GM12878 (cell line): Measurements from ENCODE around the gene HABP2. TPM values are rescaled to one million over a fixed set of nuclear protein-coding genes. Genes with fewer than 3 reads are reported as not detected.

Source experiments
- ATAC-seq: fragments of 200-7000 bp; cut with Tn5 transposase; 3 replicates; pipeline ENCODE4 v1.9.1; 2020; ENCODE audit warnings: mild to moderate bottlenecking, moderate library complexity
- BruUV-seq: library from RNA; stranded (reverse); fragments of 400-500 nt; replicated peaks from 2 replicates; lab custom pipeline; 2021; lab: Mats Ljungman, UMichigan
- CTCF ChIA-PET: fragments of 300-600 bp; sonication (Branson Sonifier 250); formaldehyde crosslinking; extraction: SDS; loops from one replicate; lab custom pipeline; 2021; ENCODE audit warnings: inconsistent platforms; lab: Yijun Ruan, JAX
- POLR2A ChIA-PET: fragments of 350-600 bp; formaldehyde crosslinking; extraction: SDS; loops from one replicate; lab custom pipeline; 2021; ENCODE audit warnings: inconsistent platforms; lab: Charles Lee
- RAD21 ChIA-PET: fragments of 300-600 bp; sonication (Branson Sonifier 250); formaldehyde crosslinking; loops from one replicate; lab custom pipeline; 2023; ENCODE audit warnings: antibody characterized with exemption; ENCODE audit not compliant: unreplicated experiment; lab: Charles Lee
- SMC1A ChIA-PET: fragments of 300-600 bp; sonication (Branson Sonifier 250); formaldehyde crosslinking; loops from one replicate; lab custom pipeline; 2023; ENCODE audit not compliant: unreplicated experiment, uncharacterized antibody; lab: Charles Lee
- DNase-seq: peaks from one replicate; pipeline ENCODE4 v3.0.0-alpha.2; 2011; ENCODE audit warnings: low read depth, low spot score
- FAIRE-seq: peaks from 3 replicates; lab custom pipeline; 2011; peaks lifted over from hg19 to GRCh38; lab: Jason Lieb, UNC
- H2AFZ ChIP-seq: 2 replicates; pipeline ENCODE4 v1.6.0; 2011; ENCODE audit warnings: low read depth, low read length, control low read depth; ENCODE audit not compliant: control insufficient read depth
- H3K27ac ChIP-seq: 2 replicates; pipeline ENCODE4 v1.5.1; 2011; ENCODE audit warnings: control low read depth; ENCODE audit not compliant: control insufficient read depth, insufficient read depth
- H3K27me3 ChIP-seq, 2 experiments: replicated peaks in 1 of 2; 2 replicates each; pipeline versions ENCODE4 v1.6.0 to v1.6.1; 2011; ENCODE audit warnings: low read length in 1 of 2; ENCODE audit not compliant: control insufficient read depth in 2 of 2, insufficient read depth in 2 of 2
- H3K36me3 ChIP-seq, 2 experiments: 2 replicates each; pipeline ENCODE4 v1.5.1; 2011; ENCODE audit warnings: low read length in 1 of 2; ENCODE audit not compliant: control insufficient read depth in 2 of 2, insufficient read depth in 2 of 2
- H3K4me1 ChIP-seq: 2 replicates; pipeline ENCODE4 v1.6.1; 2011; ENCODE audit warnings: mild to moderate bottlenecking, low read length, moderate library complexity, mixed read lengths; ENCODE audit not compliant: control insufficient read depth, insufficient read depth
- H3K4me2 ChIP-seq: 2 replicates; pipeline ENCODE4 v1.6.0; 2011; ENCODE audit warnings: control low read depth; ENCODE audit not compliant: control insufficient read depth, insufficient read depth
- H3K4me3 ChIP-seq: fragments of 200-600 bp; sonication (generic); 2 replicates; pipeline ENCODE4 v1.5.1; 2016
- H3K79me2 ChIP-seq: 2 replicates; pipeline ENCODE4 v1.6.0; 2011; ENCODE audit warnings: low read length; ENCODE audit not compliant: control insufficient read depth, insufficient read depth
- H3K9ac ChIP-seq: 2 replicates; pipeline ENCODE4 v1.8.0; 2011; ENCODE audit warnings: low read length, control low read depth, mixed read lengths; ENCODE audit not compliant: control insufficient read depth, insufficient read depth
- H3K9me3 ChIP-seq: replicated peaks from 3 replicates; pipeline ENCODE4 v1.5.1; 2011; ENCODE audit warnings: mild to moderate bottlenecking, low read length; ENCODE audit not compliant: control insufficient read depth, insufficient read depth
- H4K20me1 ChIP-seq: 2 replicates; pipeline ENCODE4 v1.6.0; 2011; ENCODE audit not compliant: control insufficient read depth, insufficient read depth
- HDAC6 ChIP-seq: fragments of 200-600 bp; sonication (generic); IDR thresholded peaks from one replicate; pipeline ENCODE4 v1.8.0; 2017; ENCODE audit warnings: antibody characterized with exemption; ENCODE audit not compliant: unreplicated experiment
- KLF5 ChIP-seq: fragments of 450-650 bp; IDR thresholded peaks from 2 replicates; pipeline ENCODE4 v1.6.1; 2014; ENCODE audit warnings: mild to moderate bottlenecking; ENCODE audit not compliant: partially characterized antibody
- NBN ChIP-seq: fragments of 450-650 bp; IDR thresholded peaks from 2 replicates; pipeline ENCODE4 v1.6.1; 2016
- NFXL1 ChIP-seq: fragments of 450-650 bp; IDR thresholded peaks from 2 replicates; pipeline ENCODE4 v1.6.1; 2017; ENCODE audit warnings: antibody characterized with exemption, mild to moderate bottlenecking, borderline replicate concordance
- RELA ChIP-seq: fragments of 450-650 bp; IDR thresholded peaks from 2 replicates; pipeline ENCODE4 v1.8.0; 2014; ENCODE audit warnings: borderline replicate concordance; ENCODE audit not compliant: partially characterized antibody
- SIN3A ChIP-seq: IDR thresholded peaks from 2 replicates; pipeline ENCODE4 v1.6.1; 2012; ENCODE audit warnings: low read depth, low read length, improper control_type of control experiment
- WGBS: methylation state at CpG from one replicate; pipeline ENCODE4 v1.1.6; 2016; ENCODE audit warnings: low lambda C conversion rate; ENCODE audit not compliant: insufficient replicate concordance, insufficient coverage; ENCODE audit errors: missing lambda C conversion rate; 5-methylcytosine and 5-hydroxymethylcytosine counted together
- in situ Hi-C: fragments of 300-500 bp; cut with MboI; formaldehyde crosslinking; loops from 9 replicates; pipeline ENCODE4 v1.14.3; 2018; ENCODE audit warnings: mixed read lengths
- intact Hi-C: fragments of 100-400 bp; cut with micrococcal nuclease; formaldehyde crosslinking; loops from one replicate; pipeline ENCODE4 v1.14.2; 2022; ENCODE audit not compliant: unreplicated experiment
- polyA plus RNA-seq, 11 experiments: library from polyadenylated mRNA; depleted of rRNA in 4 of 11; unstranded in 6 of 11; stranded (reverse) in 5 of 11; fragments of >200 nt; fragmentation: Nextera tagmentation in 4 of 11; fragmentation: Illumina TruSeq in 1 of 11; extraction: Ambion mirVana in 4 of 11; extraction: Trizol in 1 of 11; gene quantifications; 1 replicate in 1 of 11; 2 replicates in 10 of 11; pipeline versions ENCODE4 v1.2.1 to v1.2.3, GENCODE V29; 2011 to 2016; ENCODE audit warnings: inconsistent platforms in 2 of 11, missing spikeins in 2 of 11, low read depth in 1 of 11
- total RNA-seq, 4 experiments: library from RNA; depleted of rRNA in 3 of 4; stranded (reverse); fragments of >200 nt in 3 of 4; fragmentation: Illumina TruSeq in 1 of 4; extraction: Trizol in 1 of 4; gene quantifications; 2 replicates each; pipeline versions ENCODE4 v1.2.1 to v1.2.3, GENCODE V29; 2013 to 2021
- TF ChIP-seq, protein P1 (sequence below): fragments of 450-650 bp; IDR thresholded peaks from 2 replicates; pipeline ENCODE4 v1.6.1; 2014; ENCODE audit warnings: mild to moderate bottlenecking
- TF ChIP-seq, protein P2 (sequence below): IDR thresholded peaks from 2 replicates; pipeline ENCODE4 v1.6.1; 2012; ENCODE audit warnings: improper control_type of control experiment, low read depth, low read length; ENCODE audit not compliant: insufficient replicate concordance
- TF ChIP-seq, protein P3 (sequence below): IDR thresholded peaks from 2 replicates; pipeline ENCODE4 v1.6.1; 2011; ENCODE audit warnings: low read depth, low read length, improper control_type of control experiment, borderline replicate concordance

The HABP2 gene
- total and polyA plus RNA-seq, 10 of the 15 experiments (the other 5 are each of a cell fraction or from before 2014, with no cell fraction given): 0.13 TPM; not detected in 9

DNA sequence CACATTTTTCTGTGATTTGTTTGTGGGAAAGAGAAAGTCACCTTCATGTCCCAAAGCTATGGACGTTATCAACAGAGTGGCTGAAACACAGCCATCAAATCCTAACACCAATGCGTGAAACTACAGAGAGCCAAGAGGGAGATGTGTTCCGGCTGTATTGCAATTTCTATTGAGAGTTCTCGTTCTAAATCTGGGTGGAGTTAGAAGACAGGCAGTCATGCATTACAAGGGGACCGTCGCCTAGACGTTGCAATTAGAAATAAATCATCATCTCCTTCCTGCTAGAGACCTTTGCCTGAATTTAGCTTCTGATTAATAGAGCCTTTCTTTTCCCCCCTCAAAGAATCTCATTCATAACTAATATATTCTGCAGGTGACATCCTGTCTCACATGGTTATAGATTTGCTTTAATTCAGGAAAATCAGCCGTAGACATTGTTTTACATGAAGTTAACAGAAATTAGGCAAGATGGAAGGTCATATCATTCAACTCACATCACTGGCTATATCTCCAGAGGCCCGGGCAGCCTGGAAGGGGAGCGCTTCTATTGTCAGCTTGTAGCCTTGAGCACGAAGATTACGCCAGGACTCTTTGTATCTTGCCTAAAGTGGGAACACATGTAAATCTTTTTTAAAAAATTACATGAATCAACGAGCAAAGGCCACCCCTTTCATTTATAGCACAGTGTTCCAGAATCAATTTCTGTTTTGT is 52.6 kb downstream of the HABP2 start:
- DNase-seq (no peak), ATAC-seq (no peak), FAIRE-seq (no peak)
- no TSS peak for BruUV-seq
- H3K27ac ChIP-seq: no peak overlapping the region
- CTCF ChIA-PET: no interaction called here
- H3K79me2 ChIP-seq: no peaks in the 10 kb centered on the region
- POLR2A ChIA-PET: no interaction called here
- intact Hi-C loops (no loop called here), in situ Hi-C loops (no loop called here)
- 33% methylated on average over 13 of the region's 13 CpGs for WGBS
- H3K4me2 ChIP-seq: no peak overlapping the region
- no peak overlapping the region for H3K9ac ChIP-seq
- H3K36me3 ChIP-seq: no peaks in the 10 kb centered on the region
- RAD21 ChIA-PET: no interaction called here
- no peak overlapping the region for H3K4me3 ChIP-seq
- TF ChIP-seq NFXL1 (no peak), SIN3A (no peak), RELA (no peak), NBN (no peak), HDAC6 (no peak), KLF5 (no peak)
- TF ChIP-seq, protein P1, sequence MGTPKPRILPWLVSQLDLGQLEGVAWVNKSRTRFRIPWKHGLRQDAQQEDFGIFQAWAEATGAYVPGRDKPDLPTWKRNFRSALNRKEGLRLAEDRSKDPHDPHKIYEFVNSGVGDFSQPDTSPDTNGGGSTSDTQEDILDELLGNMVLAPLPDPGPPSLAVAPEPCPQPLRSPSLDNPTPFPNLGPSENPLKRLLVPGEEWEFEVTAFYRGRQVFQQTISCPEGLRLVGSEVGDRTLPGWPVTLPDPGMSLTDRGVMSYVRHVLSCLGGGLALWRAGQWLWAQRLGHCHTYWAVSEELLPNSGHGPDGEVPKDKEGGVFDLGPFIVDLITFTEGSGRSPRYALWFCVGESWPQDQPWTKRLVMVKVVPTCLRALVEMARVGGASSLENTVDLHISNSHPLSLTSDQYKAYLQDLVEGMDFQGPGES: no peak
- TF ChIP-seq, protein P2, sequence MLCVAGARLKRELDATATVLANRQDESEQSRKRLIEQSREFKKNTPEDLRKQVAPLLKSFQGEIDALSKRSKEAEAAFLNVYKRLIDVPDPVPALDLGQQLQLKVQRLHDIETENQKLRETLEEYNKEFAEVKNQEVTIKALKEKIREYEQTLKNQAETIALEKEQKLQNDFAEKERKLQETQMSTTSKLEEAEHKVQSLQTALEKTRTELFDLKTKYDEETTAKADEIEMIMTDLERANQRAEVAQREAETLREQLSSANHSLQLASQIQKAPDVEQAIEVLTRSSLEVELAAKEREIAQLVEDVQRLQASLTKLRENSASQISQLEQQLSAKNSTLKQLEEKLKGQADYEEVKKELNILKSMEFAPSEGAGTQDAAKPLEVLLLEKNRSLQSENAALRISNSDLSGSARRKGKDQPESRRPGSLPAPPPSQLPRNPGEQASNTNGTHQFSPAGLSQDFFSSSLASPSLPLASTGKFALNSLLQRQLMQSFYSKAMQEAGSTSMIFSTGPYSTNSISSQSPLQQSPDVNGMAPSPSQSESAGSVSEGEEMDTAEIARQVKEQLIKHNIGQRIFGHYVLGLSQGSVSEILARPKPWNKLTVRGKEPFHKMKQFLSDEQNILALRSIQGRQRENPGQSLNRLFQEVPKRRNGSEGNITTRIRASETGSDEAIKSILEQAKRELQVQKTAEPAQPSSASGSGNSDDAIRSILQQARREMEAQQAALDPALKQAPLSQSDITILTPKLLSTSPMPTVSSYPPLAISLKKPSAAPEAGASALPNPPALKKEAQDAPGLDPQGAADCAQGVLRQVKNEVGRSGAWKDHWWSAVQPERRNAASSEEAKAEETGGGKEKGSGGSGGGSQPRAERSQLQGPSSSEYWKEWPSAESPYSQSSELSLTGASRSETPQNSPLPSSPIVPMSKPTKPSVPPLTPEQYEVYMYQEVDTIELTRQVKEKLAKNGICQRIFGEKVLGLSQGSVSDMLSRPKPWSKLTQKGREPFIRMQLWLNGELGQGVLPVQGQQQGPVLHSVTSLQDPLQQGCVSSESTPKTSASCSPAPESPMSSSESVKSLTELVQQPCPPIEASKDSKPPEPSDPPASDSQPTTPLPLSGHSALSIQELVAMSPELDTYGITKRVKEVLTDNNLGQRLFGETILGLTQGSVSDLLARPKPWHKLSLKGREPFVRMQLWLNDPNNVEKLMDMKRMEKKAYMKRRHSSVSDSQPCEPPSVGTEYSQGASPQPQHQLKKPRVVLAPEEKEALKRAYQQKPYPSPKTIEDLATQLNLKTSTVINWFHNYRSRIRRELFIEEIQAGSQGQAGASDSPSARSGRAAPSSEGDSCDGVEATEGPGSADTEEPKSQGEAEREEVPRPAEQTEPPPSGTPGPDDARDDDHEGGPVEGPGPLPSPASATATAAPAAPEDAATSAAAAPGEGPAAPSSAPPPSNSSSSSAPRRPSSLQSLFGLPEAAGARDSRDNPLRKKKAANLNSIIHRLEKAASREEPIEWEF: no peak
- TF ChIP-seq, protein P3, sequence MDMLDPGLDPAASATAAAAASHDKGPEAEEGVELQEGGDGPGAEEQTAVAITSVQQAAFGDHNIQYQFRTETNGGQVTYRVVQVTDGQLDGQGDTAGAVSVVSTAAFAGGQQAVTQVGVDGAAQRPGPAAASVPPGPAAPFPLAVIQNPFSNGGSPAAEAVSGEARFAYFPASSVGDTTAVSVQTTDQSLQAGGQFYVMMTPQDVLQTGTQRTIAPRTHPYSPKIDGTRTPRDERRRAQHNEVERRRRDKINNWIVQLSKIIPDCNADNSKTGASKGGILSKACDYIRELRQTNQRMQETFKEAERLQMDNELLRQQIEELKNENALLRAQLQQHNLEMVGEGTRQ: no peak
- H3K27me3 ChIP-seq: no peaks in the 10 kb centered on the region; a peak in 1 of 4 replicates
- H4K20me1 ChIP-seq: no peaks in the 10 kb centered on the region
- H3K4me1 ChIP-seq: no peaks in the 10 kb centered on the region
- SMC1A ChIA-PET: no interaction called here
- no peak overlapping the region for H2AFZ ChIP-seq
- no peaks in the 10 kb centered on the region; the same call in 1 of the 3 replicates for H3K9me3 ChIP-seq
